GM10248 (cell line): Measurements from ENCODE around the gene GSTM4.

Experiments used
- CTCF ChIA-PET: fragments of 300-600 bp; sonication (Branson Sonifier 250); formaldehyde crosslinking; extraction: SDS; loops from one replicate; lab custom pipeline; 2021; ENCODE audit warnings: antibody characterized with exemption; lab: Yijun Ruan, JAX
- POLR2A ChIA-PET: fragments of 350-650 bp; sonication (Branson Sonifier 250); formaldehyde crosslinking; extraction: SDS; loops from one replicate; lab custom pipeline; 2020; ENCODE audit warnings: antibody characterized with exemption; lab: Yijun Ruan, JAX
- DNase-seq: peaks from one replicate; pipeline ENCODE4 v3.0.0; 2012; ENCODE audit errors: extremely low spot score
- TF ChIP-seq, protein P1 (sequence below): IDR thresholded peaks from 2 replicates; pipeline ENCODE4 v1.5.1; 2012; ENCODE audit warnings: mild to moderate bottlenecking, low read depth; ENCODE audit errors: extremely low read depth, missing control alignments, control extremely low read depth

Gene GSTM4

DNA sequence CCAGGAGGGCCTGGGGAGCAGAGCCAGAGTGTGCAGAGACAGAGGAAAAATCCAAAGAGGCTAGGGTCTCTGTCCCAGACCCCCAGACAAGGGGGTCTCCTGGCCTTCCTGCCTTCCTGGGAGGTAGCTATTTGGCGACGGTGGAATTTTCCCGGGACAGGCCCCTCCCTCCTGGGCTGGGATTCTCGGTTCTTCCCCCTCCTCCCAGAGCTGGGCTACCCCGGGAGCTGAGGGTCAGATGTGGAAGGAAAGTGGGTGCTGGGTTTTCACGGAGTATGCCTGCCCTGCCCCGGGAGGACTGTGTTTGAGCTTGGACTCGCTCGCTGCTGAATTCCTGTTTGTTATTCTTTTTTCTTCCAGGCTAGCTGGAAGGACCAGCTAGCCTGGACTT is 35.5 kb upstream of the GSTM4 start:
- POLR2A ChIA-PET, result interaction anchor here (0.9 kb wide), 1 partner anchor 15 kb away, joined by 3 read pairs; no protein-coding TSS in a partner anchor
- CTCF ChIA-PET, result interaction anchor here (0.7 to 2.5 kb wide), 11 partner anchors 10 to 410 kb away, joined by 3 to 31 read pairs (median 4); partner anchors contain the start of gene GNAI3
- no peak for DNase-seq
- TF ChIP-seq, protein P1, sequence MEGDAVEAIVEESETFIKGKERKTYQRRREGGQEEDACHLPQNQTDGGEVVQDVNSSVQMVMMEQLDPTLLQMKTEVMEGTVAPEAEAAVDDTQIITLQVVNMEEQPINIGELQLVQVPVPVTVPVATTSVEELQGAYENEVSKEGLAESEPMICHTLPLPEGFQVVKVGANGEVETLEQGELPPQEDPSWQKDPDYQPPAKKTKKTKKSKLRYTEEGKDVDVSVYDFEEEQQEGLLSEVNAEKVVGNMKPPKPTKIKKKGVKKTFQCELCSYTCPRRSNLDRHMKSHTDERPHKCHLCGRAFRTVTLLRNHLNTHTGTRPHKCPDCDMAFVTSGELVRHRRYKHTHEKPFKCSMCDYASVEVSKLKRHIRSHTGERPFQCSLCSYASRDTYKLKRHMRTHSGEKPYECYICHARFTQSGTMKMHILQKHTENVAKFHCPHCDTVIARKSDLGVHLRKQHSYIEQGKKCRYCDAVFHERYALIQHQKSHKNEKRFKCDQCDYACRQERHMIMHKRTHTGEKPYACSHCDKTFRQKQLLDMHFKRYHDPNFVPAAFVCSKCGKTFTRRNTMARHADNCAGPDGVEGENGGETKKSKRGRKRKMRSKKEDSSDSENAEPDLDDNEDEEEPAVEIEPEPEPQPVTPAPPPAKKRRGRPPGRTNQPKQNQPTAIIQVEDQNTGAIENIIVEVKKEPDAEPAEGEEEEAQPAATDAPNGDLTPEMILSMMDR, result no peak

DNA sequence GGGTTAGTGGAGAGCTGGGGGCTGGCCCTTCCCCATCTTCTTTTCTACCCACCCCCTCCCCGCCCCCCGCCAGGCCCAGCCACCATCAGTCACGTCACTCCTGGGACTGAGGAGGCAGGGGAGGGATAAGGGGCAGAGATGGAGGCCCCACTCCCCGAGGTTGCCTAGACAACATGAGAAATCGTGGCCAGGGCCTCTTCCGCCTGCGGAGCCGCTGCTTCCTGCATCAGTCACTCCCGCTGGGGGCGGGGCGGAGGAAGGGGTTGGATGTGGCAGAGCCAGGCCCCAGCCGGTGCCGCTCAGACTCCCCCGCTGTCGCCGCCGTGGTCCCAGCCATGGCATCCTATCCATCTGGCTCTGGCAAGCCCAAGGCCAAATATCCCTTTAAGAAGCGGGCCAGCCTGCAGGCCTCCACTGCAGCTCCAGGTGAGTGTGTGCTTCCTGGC is 35.0 kb upstream of the GSTM4 start:
- TF ChIP-seq, protein P1, result no peak
- DNase-seq, result peak; percentile 95
- ChIA-PET POLR2A (interaction anchor here (0.9 kb wide), 1 partner anchor 14 kb away, joined by 3 read pairs; no protein-coding TSS in a partner anchor), CTCF (interaction anchor here (0.7 to 2.5 kb wide), 7 partner anchors 9 to 409 kb away, joined by 3 to 31 read pairs (median 5); no protein-coding TSS in a partner anchor)

DNA sequence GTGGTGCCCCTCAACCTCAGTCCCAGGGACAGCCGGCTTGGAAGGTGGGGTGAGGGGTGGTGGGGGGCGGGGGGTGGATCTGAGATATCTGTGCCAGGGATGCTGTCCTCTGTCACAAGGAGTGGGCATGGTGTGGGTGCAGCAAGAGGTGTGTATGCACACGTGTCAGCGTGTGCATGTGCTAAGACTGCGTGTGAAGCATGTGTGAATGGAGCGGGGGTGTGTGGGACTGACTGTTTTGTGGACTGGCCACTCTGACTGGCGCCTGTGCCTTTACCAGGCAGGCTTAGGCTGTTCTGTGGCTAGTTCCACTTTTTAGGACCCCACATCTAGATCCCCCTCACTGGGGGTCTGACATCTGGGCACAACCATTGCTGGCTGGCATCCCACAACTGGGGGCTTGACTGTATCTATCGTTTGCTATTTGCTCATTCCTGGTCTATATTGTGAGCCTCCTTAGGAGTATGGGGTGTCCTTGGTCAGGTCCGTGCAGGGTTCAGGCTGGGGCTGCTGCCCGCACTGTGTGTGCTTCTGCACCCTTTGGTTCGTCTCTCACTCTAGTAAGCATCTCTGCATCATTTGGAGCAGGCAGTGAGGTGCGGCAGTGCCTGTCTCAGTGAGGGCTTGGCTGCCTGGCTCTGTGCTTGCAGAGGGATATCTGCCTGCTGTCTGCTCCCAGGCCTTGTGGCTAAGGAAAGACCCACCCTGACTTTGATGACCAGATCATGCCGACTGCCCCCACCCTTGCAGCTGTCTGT is 34.3 kb upstream of the GSTM4 start:
- POLR2A ChIA-PET, result no interaction called here
- DNase-seq, result peak; percentile 20
- CTCF ChIA-PET, result interaction anchor here (1.5 to 11.9 kb wide), 3 partner anchors 18 to 75 kb away, joined by 4 to 135 read pairs (median 31); no protein-coding TSS in a partner anchor
- TF ChIP-seq, protein P1, result no peak

DNA sequence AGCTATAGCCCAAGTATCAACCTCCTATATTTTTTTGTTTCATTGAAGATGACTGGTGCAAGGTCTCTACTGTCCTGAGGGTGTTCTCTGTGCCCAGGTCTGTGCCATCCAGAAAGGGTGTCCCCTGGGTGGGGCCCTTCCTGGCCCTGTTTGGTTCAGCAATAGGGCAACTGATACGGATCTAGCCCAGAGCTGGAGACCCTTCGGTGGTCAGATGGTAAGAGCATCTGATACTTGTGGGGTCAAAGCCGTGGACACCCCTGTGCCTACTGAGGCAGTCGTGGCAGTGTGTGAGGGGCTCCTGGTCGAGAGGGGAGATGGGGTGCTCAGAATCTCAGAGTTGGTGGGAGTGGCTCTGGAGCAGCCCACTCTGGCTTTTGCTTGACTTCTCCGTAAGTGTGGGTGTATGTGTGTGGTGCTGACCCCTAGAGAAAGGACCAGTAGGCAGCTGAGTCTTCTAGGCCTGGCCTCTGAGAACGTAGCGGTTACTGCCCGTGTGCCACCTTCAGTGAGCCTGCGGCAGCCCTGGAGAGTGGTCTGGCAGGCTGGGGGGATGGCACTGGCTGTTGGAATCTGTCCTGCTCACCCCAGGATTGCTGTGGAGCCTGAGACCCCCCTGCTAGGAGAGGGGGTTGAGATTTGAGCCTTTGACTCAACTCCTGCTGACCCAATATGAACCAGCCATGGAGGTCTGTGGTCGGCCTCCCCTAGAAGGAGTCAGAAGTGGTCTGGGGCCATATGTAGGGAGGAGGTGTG is 33.6 kb upstream of the GSTM4 start:
- ChIA-PET POLR2A (no interaction called here), CTCF (interaction anchor here (1.5 to 11.9 kb wide), 3 partner anchors 18 to 407 kb away, joined by 4 to 135 read pairs (median 5); no protein-coding TSS in a partner anchor)
- no peak for DNase-seq
- TF ChIP-seq, protein P1, result no peak

DNA sequence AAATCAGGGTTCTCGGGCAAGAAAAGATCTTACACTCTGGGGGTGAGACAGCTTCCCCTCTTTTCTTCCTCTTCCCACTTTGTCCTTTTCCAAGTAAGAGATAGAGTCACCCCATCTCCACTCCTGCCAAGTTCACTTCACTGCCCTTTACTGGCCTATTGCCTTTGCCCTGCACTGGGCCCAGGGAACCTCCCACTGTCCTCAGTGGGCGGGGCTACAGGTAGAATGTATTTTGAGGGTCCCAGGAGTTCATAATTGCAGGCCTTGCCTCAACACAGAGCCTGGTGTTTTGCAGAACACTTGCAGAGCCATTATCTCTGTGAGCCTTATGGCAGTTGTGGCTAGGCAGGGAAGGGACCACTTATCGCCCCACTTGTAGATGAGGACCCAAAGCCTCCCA is 33.0 kb upstream of the GSTM4 start:
- ChIA-PET CTCF (interaction anchor here (1.5 to 11.9 kb wide), 4 partner anchors 17 to 407 kb away, joined by 4 to 135 read pairs (median 6); no protein-coding TSS in a partner anchor), POLR2A (no interaction called here)
- TF ChIP-seq, protein P1, result no peak
- no peak for DNase-seq
